Choroid plexus epithelial cell (primary cell): ENCODE measurements around the gene AOPEP.

Source experiments
- DNase-seq: peaks from one replicate; pipeline ENCODE4 v3.0.0-alpha.2; 2010; ENCODE audit warnings: low read depth
- H3K4me3 ChIP-seq: 2 replicates; pipeline ENCODE4 v1.5.1; 2011; ENCODE audit warnings: low read depth, mild to moderate bottlenecking, control low read depth, low read length, moderate library complexity
- TF ChIP-seq, protein P1 (sequence below): conservative IDR thresholded peaks from 2 replicates; pipeline ENCODE4 v1.5.1; 2011; ENCODE audit warnings: low read depth, mild to moderate bottlenecking, control low read depth, inconsistent platforms, low read length, moderate library complexity

Gene AOPEP

DNA sequence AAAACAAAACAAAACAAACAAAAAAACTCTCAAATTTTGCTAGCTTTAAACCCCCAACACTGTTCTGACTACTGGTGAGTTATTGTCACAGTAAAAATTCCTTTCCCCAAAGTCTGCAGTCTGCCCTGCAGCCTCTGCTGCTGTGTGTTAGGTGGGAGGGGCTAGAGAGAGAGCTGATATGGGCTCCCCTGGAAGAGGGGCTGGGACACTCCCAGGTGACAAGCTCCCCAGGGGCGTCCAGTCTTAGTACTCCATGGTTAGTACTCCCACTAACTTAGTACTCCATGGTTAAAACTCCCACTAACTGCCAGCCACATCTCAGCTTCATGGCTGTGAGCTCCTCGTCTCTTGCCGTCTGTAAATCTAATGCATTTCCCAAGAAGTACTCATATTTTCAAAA lies 399.2 kb downstream of the AOPEP start:
- no peak overlapping the region for H3K4me3 ChIP-seq
- TF ChIP-seq, protein P1, sequence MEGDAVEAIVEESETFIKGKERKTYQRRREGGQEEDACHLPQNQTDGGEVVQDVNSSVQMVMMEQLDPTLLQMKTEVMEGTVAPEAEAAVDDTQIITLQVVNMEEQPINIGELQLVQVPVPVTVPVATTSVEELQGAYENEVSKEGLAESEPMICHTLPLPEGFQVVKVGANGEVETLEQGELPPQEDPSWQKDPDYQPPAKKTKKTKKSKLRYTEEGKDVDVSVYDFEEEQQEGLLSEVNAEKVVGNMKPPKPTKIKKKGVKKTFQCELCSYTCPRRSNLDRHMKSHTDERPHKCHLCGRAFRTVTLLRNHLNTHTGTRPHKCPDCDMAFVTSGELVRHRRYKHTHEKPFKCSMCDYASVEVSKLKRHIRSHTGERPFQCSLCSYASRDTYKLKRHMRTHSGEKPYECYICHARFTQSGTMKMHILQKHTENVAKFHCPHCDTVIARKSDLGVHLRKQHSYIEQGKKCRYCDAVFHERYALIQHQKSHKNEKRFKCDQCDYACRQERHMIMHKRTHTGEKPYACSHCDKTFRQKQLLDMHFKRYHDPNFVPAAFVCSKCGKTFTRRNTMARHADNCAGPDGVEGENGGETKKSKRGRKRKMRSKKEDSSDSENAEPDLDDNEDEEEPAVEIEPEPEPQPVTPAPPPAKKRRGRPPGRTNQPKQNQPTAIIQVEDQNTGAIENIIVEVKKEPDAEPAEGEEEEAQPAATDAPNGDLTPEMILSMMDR, result no peak
- DNase-seq, result no peak

GRCh38 chr9:95126739-95127138 lies 400.2 kb downstream of the AOPEP start:
- DNase-seq, result no peak

GRCh38 chr9:95127249-95128176 lies 401.0 kb downstream of the AOPEP start:
- peak; percentile 85 for DNase-seq
- TF ChIP-seq, protein P1, result peak; percentile 98
- peak overlapping the region; percentile 54 for H3K4me3 ChIP-seq

More at GRCh38 chr9:95126739-95127138, 400.2 kb downstream of the AOPEP start:
- no peak overlapping the region for H3K4me3 ChIP-seq
- TF ChIP-seq, protein P1, result no peak

DNA sequence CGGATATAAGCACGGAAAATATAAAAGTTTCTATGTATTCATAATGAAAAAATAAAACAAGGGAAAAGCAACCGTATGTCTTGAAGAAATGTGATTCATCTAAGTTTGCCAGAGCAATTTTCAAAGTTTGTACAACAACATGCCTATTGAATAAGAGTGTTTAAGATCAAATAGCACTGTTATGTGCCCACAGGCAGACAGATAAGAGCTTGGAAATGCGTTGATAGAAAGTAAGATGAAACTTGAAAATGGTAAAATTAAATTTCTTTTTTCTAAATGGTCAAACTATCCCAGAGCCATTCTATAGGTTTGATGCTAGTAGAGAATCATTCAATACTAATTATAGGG lies 401.7 kb downstream of the AOPEP start:
- TF ChIP-seq, protein P1, result no peak
- DNase-seq, result no peak
- no peak overlapping the region for H3K4me3 ChIP-seq

GRCh38 chr9:95129476-95130291 lies 403.2 kb downstream of the AOPEP start:
- TF ChIP-seq, protein P1, result no peak
- no peak overlapping the region for H3K4me3 ChIP-seq
- DNase-seq, result no peak

GRCh38 chr9:95130484-95130883 lies 404.0 kb downstream of the AOPEP start:
- TF ChIP-seq, protein P1, result no peak
- no peak overlapping the region for H3K4me3 ChIP-seq

More at GRCh38 chr9:95130484-95130883, 404.0 kb downstream of the AOPEP start:
- no peak for DNase-seq
